Upper lobe of left lung (tissue), 6 donors: ENCODE data around the gene YLPM1. TPM values are rescaled to one million over a fixed set of nuclear protein-coding genes. Genes with fewer than 3 reads are reported as not detected.

ENCODE experiments used
- ATAC-seq, 2 donors: fragments of 200-7000 bp; cut with Tn5 transposase; one replicate each; pipeline ENCODE4 v1.9.1; 2022; ENCODE audit warnings: mild to moderate bottlenecking in 2 of 2, moderate library complexity in 2 of 2; ENCODE audit not compliant: low FRiP score in 2 of 2
- DNase-seq, 2 donors: peaks; one replicate each; pipeline ENCODE4 v3.0.0-alpha.2; 2019 to 2020
- H3K27ac ChIP-seq, 4 donors: fragments of 200-600 bp; sonication (generic); one replicate each; pipeline ENCODE4 v1.5.1; 2016 to 2019
- H3K27me3 ChIP-seq, 4 donors: fragments of 200-600 bp; sonication (generic); one replicate each; pipeline ENCODE4 v1.5.1; 2017 to 2019
- H3K36me3 ChIP-seq, 4 donors: fragments of 200-600 bp; sonication (generic); one replicate each; pipeline ENCODE4 v1.5.1; 2016 to 2019
- H3K4me1 ChIP-seq, 4 donors: fragments of 200-600 bp; sonication (generic); one replicate each; pipeline ENCODE4 v1.5.1; 2018 to 2019
- H3K4me3 ChIP-seq, 4 donors: fragments of 200-600 bp; sonication (generic); one replicate each; pipeline ENCODE4 v1.5.1; 2017 to 2019; ENCODE audit warnings: mild to moderate bottlenecking in 2 of 4, moderate library complexity in 1 of 4
- H3K9me3 ChIP-seq, 4 donors: fragments of 200-600 bp; sonication (generic); one replicate each; pipeline ENCODE4 v1.5.1; 2018 to 2019
- CTCF ChIP-seq, 6 experiments: fragments of 450-650 bp in 4 of 6; fragments of 200-600 bp in 2 of 6; sonication (generic) in 2 of 6; IDR thresholded peaks; one replicate each; pipeline ENCODE4 v1.5.1; 2016 to 2019; ENCODE audit warnings: antibody characterized with exemption in 6 of 6
- EP300 ChIP-seq, 4 donors: sonication (generic); formaldehyde crosslinking; IDR thresholded peaks; one replicate each; pipeline ENCODE4 v1.5.1; 2017; ENCODE audit warnings: antibody characterized with exemption in 4 of 4, control low read depth in 2 of 4
- POLR2A ChIP-seq, 4 donors: fragments of 450-650 bp; IDR thresholded peaks; one replicate each; pipeline ENCODE4 v1.5.1; 2016 to 2017; ENCODE audit warnings: antibody characterized with exemption in 4 of 4, mild to moderate bottlenecking in 2 of 4
- POLR2AphosphoS5 ChIP-seq, 2 donors: sonication (generic); formaldehyde crosslinking; IDR thresholded peaks; one replicate each; pipeline ENCODE4 v1.5.1; 2017; ENCODE audit warnings: antibody characterized with exemption in 2 of 2
- WGBS, 2 donors: methylation state at CpG; one replicate each; pipeline ENCODE4 v1.1.5; 2017 to 2018; 5-methylcytosine and 5-hydroxymethylcytosine counted together
- total RNA-seq, 6 donors: library from RNA; depleted of rRNA in 4 of 6; stranded (reverse); fragments of >200 nt in 4 of 6; gene quantifications; one replicate each; pipeline versions ENCODE4 v1.1.0 to v1.2.1, GENCODE V29; 2016 to 2021
- donor health status: DM: no; HTN: no; CAD: no; lungs with moderate emphysema.
- donor health status: DM: no; HTN: yes; CAD: no; lungs with severe emphysema.

The YLPM1 gene
- total RNA-seq, 6 donors from 2014 or later, result 38.8 to 85.9 (median 45.6) TPM

- TF ChIP-seq CTCF (IDR thresholded peaks at IDR 0.05) (no peak), POLR2A (IDR thresholded peaks at IDR 0.05) (no peak)
- ATAC-seq, result no peak
- 32 to 63% methylated on average over 1 of the region's 1 CpG for WGBS, 2 donors
- no peak overlapping the region for H3K4me3 ChIP-seq
- no peaks in the 10 kb centered on the region for H3K9me3 ChIP-seq
- no peaks in the 10 kb centered on the region for H3K4me1 ChIP-seq
- H3K27ac ChIP-seq, result no peak overlapping the region
- DNase-seq, result no peak
- H3K36me3 ChIP-seq, result peaks cover 18 to 73% (median 44%) of the 10 kb centered on the region in 4 donors
- no peaks in the 10 kb centered on the region for H3K27me3 ChIP-seq
Measured at GRCh38 chr14:74785056-74785613, 22.0 kb downstream of the YLPM1 start.

DNA sequence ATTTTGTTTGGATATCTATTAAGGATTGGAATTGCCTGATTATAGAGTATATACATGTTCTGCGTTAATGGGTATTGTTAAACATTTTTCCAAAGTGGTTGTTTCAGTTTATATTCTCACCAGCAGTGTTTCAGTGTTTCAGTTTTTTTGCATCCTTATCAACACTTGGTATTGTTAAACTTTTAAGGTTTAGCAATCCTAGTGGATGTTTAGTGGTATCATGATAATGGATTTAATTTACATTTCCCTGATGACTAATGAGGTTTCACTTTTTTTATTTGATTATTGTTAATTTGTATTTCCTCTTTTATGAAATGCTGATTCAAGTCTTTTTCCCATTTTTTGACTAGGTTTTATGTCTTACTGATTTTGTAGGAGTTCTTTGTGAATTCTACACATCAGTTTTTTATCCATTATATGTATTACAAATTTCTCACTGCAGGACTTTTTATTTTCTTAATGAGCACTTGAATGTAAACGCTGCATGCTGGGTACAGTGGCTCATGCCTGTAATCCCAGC is 23.7 kb downstream of the YLPM1 start:
- Histone ChIP-seq H3K4me1 (peaks cover 0 to 9% (median 4%) of the 10 kb centered on the region in 4 donors), H3K27ac (no peak overlapping the region), H3K27me3 (no peaks in the 10 kb centered on the region), H3K4me3 (no peak overlapping the region), H3K36me3 (peaks cover 13 to 56% (median 28%) of the 10 kb centered on the region in 4 donors), H3K9me3 (no peaks in the 10 kb centered on the region)
- no peak for TF ChIP-seq POLR2AphosphoS5 (IDR thresholded peaks at IDR 0.05)
- TF ChIP-seq POLR2A (IDR thresholded peaks at IDR 0.05), result no peak
- TF ChIP-seq EP300 (IDR thresholded peaks at IDR 0.05), result no peak
- no peak for TF ChIP-seq CTCF (IDR thresholded peaks at IDR 0.05)
- ATAC-seq (no peak), DNase-seq (no peak)
- 75 to 86% methylated on average over 2 of the region's 2 CpGs for WGBS, 2 donors

DNA sequence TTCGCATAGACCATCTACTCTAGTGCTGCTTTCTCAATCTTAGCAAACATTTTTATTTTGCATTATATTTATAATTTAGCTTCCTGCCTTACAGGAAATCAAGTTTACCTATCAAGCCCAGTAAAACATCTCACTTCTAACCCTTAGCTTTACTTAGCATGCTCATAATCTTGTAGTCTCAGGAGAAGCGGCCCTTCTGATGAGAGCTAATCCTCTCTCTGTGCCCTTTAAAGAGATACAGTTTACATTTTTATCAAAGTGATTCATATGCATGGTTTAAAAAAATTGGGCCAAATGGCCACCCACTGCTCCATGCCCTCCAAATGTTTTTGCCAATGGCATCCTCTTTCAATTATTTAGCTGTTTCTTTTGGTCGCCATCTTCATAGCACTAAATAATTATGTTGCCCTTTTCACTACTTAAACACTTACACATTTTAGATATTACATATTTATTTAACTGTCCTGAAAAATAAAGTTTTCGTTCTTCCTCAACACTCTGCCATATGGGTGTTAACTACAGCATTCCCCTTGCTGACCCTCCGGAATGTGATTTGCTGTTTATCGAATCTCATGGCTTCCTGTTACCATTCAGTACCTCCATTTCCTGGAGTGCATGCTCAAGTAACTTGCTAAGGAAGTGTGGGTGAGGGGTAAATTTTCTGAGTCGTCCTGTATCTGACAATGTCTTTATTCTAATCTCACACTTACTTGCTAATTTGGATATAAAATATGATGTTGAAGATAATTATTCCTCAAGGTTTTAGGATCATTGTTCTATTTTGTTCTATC is 29.3 kb downstream of the YLPM1 start:
- ATAC-seq (no peak), DNase-seq (no peak)
- Histone ChIP-seq H3K27me3 (no peaks in the 10 kb centered on the region), H3K4me3 (no peak overlapping the region), H3K4me1 (peaks cover 19 to 37% (median 30%) of the 10 kb centered on the region in 4 donors), H3K36me3 (peaks cover 0 to 21% (median 4%) of the 10 kb centered on the region in 4 donors), H3K9me3 (no peaks in the 10 kb centered on the region), H3K27ac (peak overlapping the region in 3 of 4 donors; percentile 2 to 64 (median 5))
- WGBS, 2 donors, result 39 to 44% methylated on average over 7 of the region's 7 CpGs
- peak in 1 of 2 donors; percentile 17 for TF ChIP-seq POLR2AphosphoS5 (IDR thresholded peaks at IDR 0.05)
- no peak for TF ChIP-seq EP300 (IDR thresholded peaks at IDR 0.05)

DNA sequence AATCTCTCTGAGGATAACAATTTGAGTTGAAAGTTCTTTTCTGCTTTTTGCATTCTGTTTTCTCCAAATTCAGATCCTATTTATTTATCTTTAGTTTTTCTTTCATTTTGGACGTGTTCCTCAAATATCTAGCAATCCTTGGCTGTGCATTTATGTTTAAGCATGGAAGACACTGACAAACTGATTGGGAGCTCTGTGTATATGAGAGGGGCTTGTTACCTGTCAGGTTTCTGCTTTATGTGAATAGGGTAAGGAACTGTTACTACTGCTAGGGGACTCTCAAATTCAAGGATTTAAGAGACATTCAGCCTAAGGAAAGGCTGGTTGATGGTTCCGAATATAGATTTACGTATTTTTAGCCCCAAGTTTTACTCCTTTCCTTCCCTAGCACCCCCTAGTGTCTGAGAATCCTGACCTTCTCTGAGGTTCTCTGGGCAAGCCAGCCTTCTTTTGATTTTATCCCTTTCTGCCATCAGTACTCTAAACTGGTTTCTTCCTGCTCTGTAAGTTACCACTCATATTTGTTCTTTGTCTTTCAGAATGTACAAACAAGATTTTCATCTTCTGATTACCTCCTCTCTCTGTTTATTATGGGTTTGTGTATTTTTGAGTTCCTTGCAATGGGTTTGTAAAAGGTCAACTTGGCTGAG is 30.5 kb downstream of the YLPM1 start:
- peak overlapping the region in 3 of 4 donors; percentile 5 to 64 (median 52) for H3K27ac ChIP-seq
- no peaks in the 10 kb centered on the region for H3K27me3 ChIP-seq
- no peaks in the 10 kb centered on the region for H3K9me3 ChIP-seq
- DNase-seq, result no peak
- peaks cover 19 to 37% (median 30%) of the 10 kb centered on the region in 4 donors for H3K4me1 ChIP-seq
- WGBS, 2 donors, result 44 to 51% methylated on average over 3 of the region's 3 CpGs
- peaks cover 0 to 22% (median 11%) of the 10 kb centered on the region in 4 donors for H3K36me3 ChIP-seq
- ATAC-seq, result no peak
- H3K4me3 ChIP-seq, result no peak overlapping the region
- TF ChIP-seq CTCF (IDR thresholded peaks at IDR 0.05) (no peak), EP300 (IDR thresholded peaks at IDR 0.05) (no peak), POLR2AphosphoS5 (IDR thresholded peaks at IDR 0.05) (no peak), POLR2A (IDR thresholded peaks at IDR 0.05) (no peak)

DNA sequence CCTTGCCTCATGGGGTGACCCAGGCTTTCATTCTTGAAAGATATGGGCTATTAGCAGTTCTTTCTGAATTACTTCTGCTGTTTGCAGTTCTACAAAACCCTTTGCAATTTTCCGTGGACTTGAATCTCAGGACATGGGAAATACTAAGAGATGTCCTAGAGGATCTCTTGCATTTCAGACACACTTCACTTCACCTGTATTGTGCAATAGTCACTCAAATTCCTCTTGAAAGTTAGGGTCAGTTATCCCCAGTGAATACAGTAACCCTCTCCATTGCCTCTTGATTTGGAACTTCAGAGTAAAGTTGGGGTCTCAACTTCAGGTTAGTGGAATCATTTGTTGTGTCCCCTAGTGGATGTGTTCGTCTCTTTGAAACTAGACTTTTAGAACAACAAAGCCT is 31.8 kb downstream of the YLPM1 start:
- no peaks in the 10 kb centered on the region for H3K9me3 ChIP-seq
- TF ChIP-seq POLR2AphosphoS5 (IDR thresholded peaks at IDR 0.05) (no peak), CTCF (IDR thresholded peaks at IDR 0.05) (no peak), EP300 (IDR thresholded peaks at IDR 0.05) (no peak), POLR2A (IDR thresholded peaks at IDR 0.05) (no peak)
- no peak overlapping the region for H3K4me3 ChIP-seq
- H3K27me3 ChIP-seq, result no peaks in the 10 kb centered on the region
- no peak overlapping the region for H3K27ac ChIP-seq
- peaks cover 19 to 37% (median 30%) of the 10 kb centered on the region in 4 donors for H3K4me1 ChIP-seq
- WGBS, 2 donors, result 81 to 83% methylated on average over 2 of the region's 2 CpGs
- DNase-seq, result no peak
- H3K36me3 ChIP-seq, result peaks cover 0 to 32% (median 19%) of the 10 kb centered on the region in 4 donors
- ATAC-seq, result no peak
